ENCODE data around the gene SPINK14. TPM values are rescaled to one million over a fixed set of nuclear protein-coding genes. Genes with fewer than 3 reads are reported as not detected.

SPINK14 gene
- total RNA-seq, 1 experiment from 2014 or later, result not detected

DNA sequence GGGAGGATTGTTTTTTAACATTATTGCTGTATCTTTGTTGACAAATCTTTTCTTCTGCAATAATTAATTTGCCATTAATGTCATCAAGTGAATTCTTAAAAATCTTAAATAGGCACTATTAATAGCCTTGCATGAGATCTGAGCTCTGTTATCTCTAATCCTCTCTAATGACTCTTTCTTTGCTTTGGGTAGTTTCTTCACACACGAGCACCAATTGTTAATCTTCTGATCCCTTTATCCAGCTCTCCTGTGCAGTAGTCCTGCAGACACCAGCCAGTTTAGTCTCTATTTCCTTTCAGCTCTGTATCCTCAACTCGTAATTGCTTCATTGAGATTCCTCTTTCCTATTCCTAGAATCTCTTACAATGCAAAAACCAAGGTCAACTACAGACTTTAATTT lies 8.1 kb downstream of the SPINK14 start:
- Histone ChIP-seq H3K23ac (ENCODE audit: insufficient read length, low read depth, low read length) (no peak overlapping the region), H2AK5ac (ENCODE audit: insufficient read length, low read length) (no peak overlapping the region), H4K8ac (replicated peaks; ENCODE audit: insufficient read length, low read depth, low read length) (no peak overlapping the region), H3K9ac (ENCODE audit: extremely low read depth, insufficient read length, low read length) (no peak overlapping the region), H3K79me2 (ENCODE audit: insufficient read depth, low read length) (no peaks in the 10 kb centered on the region), H3K27me3 (ENCODE audit: insufficient read depth, low read length) (no peaks in the 10 kb centered on the region), H3K4me2 (ENCODE audit: insufficient read depth, insufficient read length, low read length) (no peak overlapping the region), H3K18ac (ENCODE audit: insufficient read length, low read depth, low read length) (no peak overlapping the region), H2BK20ac (ENCODE audit: low read depth, low read length, poor library complexity, severe bottlenecking) (no peak overlapping the region), H2AFZ (ENCODE audit: low read length) (no peak overlapping the region), H3K79me1 (ENCODE audit: insufficient read depth, low read depth, low read length, poor library complexity, severe bottlenecking) (no peaks in the 10 kb centered on the region), H3T11ph (ENCODE audit: low read length) (no peak overlapping the region), H3K4me1 (ENCODE audit: insufficient read depth, low read length) (no peaks in the 10 kb centered on the region), H2BK5ac (ENCODE audit: insufficient read length, low read length) (no peak overlapping the region), H4K5ac (ENCODE audit: insufficient read length, low read depth, low read length) (no peak overlapping the region), H2BK12ac (ENCODE audit: insufficient read length, low read depth, low read length) (no peak overlapping the region), H2BK120ac (ENCODE audit: low read depth, low read length, poor library complexity, severe bottlenecking) (no peak overlapping the region), H4K91ac (ENCODE audit: insufficient read length, low read depth, low read length) (no peak overlapping the region), H3K4ac (ENCODE audit: low read depth, low read length) (no peak overlapping the region), H3K56ac (ENCODE audit: insufficient read length, low read depth, low read length) (no peak overlapping the region), H2BK15ac (ENCODE audit: low read depth, low read length) (no peak overlapping the region), H3K23me2 (ENCODE audit: insufficient read length, low read depth, low read length, poor library complexity, severe bottlenecking) (no peaks in the 10 kb centered on the region), H3K27ac (ENCODE audit: insufficient read length, low read depth, low read length) (no peak overlapping the region), H3K9me3 (ENCODE audit: control insufficient read depth, low read depth, low read length) (no peaks in the 10 kb centered on the region), H4K20me1 (ENCODE audit: control insufficient read depth, insufficient read depth, insufficient read length) (no peaks in the 10 kb centered on the region), H3K14ac (ENCODE audit: insufficient read depth, low read length) (no peak overlapping the region)
- no peak overlapping the region; a peak in 1 of 7 replicates for H3K27ac Mint-ChIP-seq
- H3K9me3 Mint-ChIP-seq, result no peaks in the 10 kb centered on the region
- no peak for TF ChIP-seq CTCF (conservative IDR thresholded peaks at IDR 0.05)
- no CpG with 5 or more reads among the region's 2 CpGs for WGBS (ENCODE audit: extremely low coverage, insufficient read length, low lambda C conversion rate)
- no peak overlapping the region for H3K4me3 Mint-ChIP-seq
- peaks cover 3% of the 10 kb centered on the region for H3K27me3 Mint-ChIP-seq (ENCODE audit: low read depth)
- no peak for DNase-seq
- H3K36me3 Mint-ChIP-seq (ENCODE audit: insufficient read depth in 1 of 3, low read depth in 3 of 3), result no peaks in the 10 kb centered on the region
- H3K4me1 Mint-ChIP-seq, result no peaks in the 10 kb centered on the region

Data from H9 (cell line).